ENCODE results near the gene CEP152.

CEP152 gene

DNA sequence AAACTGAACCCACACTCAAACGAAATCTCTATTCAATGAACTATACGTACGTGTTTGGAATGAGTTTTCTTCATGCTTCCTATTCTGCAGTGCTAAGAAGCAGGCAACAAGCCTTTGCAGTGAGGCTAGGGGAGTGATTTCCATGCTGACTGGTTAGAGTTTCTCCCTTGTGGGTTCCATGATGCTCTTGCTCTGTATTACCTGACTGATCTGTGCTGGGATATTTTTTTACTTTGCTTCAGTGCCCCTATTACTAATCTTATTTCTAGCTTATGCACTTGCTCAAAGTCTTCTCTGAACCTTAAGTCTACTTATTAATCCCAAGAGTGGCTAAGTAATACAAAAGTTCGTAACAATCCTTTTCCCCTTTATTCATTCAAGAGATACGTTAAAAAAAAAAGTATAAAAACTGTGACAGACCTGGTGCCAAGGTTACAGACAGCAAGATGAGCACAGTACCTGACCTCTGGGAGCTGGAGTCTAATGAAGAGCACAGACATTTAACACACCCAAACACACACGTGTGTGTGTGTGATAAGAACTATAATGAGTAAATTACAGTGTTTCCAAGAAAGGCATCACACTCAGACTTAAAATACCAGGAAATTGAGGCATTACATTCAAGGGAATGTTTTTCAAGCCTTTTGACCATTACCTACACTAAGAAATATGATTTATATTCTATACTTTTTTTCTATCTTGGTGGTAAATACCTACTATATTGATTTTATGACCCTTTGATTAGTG, 114.9 kb downstream of the CEP152 start:
- DNase-seq = no peak
- TF ChIP-seq, protein P1, sequence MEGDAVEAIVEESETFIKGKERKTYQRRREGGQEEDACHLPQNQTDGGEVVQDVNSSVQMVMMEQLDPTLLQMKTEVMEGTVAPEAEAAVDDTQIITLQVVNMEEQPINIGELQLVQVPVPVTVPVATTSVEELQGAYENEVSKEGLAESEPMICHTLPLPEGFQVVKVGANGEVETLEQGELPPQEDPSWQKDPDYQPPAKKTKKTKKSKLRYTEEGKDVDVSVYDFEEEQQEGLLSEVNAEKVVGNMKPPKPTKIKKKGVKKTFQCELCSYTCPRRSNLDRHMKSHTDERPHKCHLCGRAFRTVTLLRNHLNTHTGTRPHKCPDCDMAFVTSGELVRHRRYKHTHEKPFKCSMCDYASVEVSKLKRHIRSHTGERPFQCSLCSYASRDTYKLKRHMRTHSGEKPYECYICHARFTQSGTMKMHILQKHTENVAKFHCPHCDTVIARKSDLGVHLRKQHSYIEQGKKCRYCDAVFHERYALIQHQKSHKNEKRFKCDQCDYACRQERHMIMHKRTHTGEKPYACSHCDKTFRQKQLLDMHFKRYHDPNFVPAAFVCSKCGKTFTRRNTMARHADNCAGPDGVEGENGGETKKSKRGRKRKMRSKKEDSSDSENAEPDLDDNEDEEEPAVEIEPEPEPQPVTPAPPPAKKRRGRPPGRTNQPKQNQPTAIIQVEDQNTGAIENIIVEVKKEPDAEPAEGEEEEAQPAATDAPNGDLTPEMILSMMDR (IDR thresholded peaks at IDR 0.05; ENCODE audit: low read depth, low read length) = no peak

DNA sequence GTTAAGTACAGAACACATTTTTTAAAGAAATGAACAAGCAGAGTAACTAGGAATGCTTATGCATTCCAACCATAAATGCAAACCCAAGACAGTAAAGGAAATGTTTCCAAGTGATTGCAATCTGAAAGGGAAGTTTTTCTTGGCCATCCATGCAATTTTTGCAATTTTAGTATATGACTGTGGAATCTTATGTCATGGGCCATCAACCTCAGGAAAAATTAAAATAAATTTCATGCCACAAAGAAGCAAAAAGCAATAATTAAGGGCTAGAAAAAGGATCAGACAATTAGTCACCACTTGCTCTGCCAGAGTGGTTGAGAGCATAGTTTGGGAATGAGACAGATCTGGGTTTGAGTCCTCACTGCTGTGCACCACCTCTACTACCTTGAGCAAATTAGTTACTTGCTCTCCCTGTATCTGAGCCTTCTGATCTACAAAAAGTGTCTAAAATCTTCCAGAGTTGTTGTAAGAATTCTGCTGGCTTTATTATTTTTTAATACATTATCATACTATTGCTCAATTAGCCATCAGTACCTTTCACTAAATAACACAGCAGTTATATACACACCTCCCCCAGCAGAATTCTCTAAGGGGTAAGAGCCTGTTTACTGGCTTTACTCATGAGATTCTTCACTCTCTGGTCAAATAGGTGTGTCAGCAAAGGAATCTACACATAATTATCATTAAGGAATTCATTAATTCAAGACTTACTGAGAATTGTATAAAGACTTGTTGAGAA, 115.6 kb downstream of the CEP152 start:
- DNase-seq = no peak
- Histone ChIP-seq H3K4me1 (peaks cover 7% of the 10 kb centered on the region), H3K36me3 (no peaks in the 10 kb centered on the region), H3K4me3 (ENCODE audit: low read depth, low read length) (no peak overlapping the region), H3K27me3 (no peaks in the 10 kb centered on the region), H3K9me3 (no peaks in the 10 kb centered on the region)
- TF ChIP-seq, protein P1 (IDR thresholded peaks at IDR 0.05; ENCODE audit: low read depth, low read length) = no peak

More for the DNA sequence above, 114.9 kb downstream of the CEP152 start:
- Histone ChIP-seq H3K4me3 (ENCODE audit: low read depth, low read length) (no peak overlapping the region), H3K4me1 (peaks cover 7% of the 10 kb centered on the region), H3K36me3 (no peaks in the 10 kb centered on the region), H3K9me3 (no peaks in the 10 kb centered on the region), H3K27me3 (no peaks in the 10 kb centered on the region)

DNA sequence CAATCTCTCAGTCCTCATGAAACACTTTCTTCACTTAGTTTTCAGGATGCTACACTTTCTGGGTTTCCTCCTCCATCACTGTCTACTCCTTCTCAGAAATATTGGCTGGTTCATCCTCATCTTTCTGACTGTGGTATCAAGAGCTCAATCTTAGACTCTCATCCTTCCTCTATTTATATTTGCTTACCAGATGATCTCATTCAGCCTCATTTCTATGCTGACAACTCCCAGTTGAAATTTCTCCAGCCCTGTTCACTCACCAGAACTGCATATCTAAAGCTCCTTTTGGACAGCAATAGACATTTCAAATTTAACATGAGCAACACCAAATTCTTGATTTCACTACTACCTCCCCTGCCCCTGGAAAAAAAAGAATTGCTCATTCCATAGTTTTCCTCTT, 117.4 kb downstream of the CEP152 start:
- Histone ChIP-seq H3K27me3 (no peaks in the 10 kb centered on the region), H3K4me1 (peaks cover 7% of the 10 kb centered on the region), H3K36me3 (no peaks in the 10 kb centered on the region), H3K4me3 (ENCODE audit: low read depth, low read length) (no peak overlapping the region), H3K9me3 (no peaks in the 10 kb centered on the region)
- DNase-seq = no peak
- TF ChIP-seq, protein P1 (IDR thresholded peaks at IDR 0.05; ENCODE audit: low read depth, low read length) = no peak

DNA sequence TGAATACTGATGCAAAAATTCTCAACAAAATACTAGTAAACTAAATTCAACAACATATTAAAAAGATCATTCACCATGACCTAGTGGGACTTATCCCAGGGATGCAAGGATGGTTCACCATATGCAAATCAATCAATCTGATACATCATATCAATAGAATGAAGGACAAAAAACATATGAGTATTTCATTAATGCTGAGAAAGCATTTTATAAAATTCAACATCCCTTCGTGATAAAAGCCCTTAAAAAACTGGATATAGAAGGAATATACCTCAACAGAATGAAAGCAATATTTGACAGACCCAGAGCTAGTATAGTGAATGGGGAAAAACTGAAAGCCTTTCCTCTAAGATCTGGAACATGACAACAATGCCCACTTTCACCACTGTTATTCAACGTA, 122.4 kb downstream of the CEP152 start:
- TF ChIP-seq, protein P1 (IDR thresholded peaks at IDR 0.05; ENCODE audit: low read depth, low read length) = no peak
- Histone ChIP-seq H3K4me3 (ENCODE audit: low read depth, low read length) (no peak overlapping the region), H3K36me3 (no peaks in the 10 kb centered on the region), H3K4me1 (no peaks in the 10 kb centered on the region), H3K27me3 (no peaks in the 10 kb centered on the region), H3K9me3 (no peaks in the 10 kb centered on the region)
- DNase-seq = no peak

Data from BE2C (cell line).